ENCODE data around the gene TCF20. TPM values are rescaled to one million over a fixed set of nuclear protein-coding genes. Genes with fewer than 3 reads are reported as not detected.

Gene TCF20
- total RNA-seq, 1 donor from 2014 or later: 19.0 TPM

- ATAC-seq (no peak), DNase-seq (ENCODE audit: low spot score) (no peak)
Measured at GRCh38 chr22:42300259-42301076, 30.0 kb upstream of the TCF20 start.

GRCh38 chr22:42299586-42300258 is 29.3 kb upstream of the TCF20 start:
- ATAC-seq (no peak), DNase-seq (ENCODE audit: low spot score) (no peak)

GRCh38 chr22:42298746-42299145 is 28.3 kb upstream of the TCF20 start:
- DNase-seq (ENCODE audit: low spot score): no peak
- no peak for ATAC-seq

GRCh38 chr22:42297778-42298177 is 27.3 kb upstream of the TCF20 start:
- no peak for ATAC-seq

DNA sequence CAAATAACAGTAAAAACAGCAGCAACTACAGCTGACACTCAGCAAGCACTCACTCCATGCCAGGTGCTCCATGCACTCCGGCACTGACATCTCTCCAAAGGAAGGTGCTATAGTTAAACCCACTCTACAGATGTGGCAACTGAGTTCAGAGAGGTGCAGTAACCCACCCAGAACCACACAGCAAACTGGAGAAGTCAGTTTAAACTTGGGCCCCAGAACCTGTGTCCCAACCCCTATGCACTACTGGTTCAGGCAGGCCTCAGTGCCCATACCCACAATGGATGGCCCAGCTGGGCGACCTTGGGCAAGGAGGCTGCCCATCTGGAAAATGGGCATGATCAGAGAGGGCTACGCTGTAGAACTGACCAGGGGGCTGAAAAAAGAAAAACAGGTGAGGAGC is 26.4 kb upstream of the TCF20 start:
- DNase-seq (ENCODE audit: low spot score) (no peak), ATAC-seq (no peak)

More at GRCh38 chr22:42297778-42298177, 27.3 kb upstream of the TCF20 start:
- DNase-seq (ENCODE audit: low spot score): no peak

- ATAC-seq (no peak), DNase-seq (ENCODE audit: low spot score) (no peak)
Measured at GRCh38 chr22:42296381-42296853, 26.0 kb upstream of the TCF20 start.

DNA sequence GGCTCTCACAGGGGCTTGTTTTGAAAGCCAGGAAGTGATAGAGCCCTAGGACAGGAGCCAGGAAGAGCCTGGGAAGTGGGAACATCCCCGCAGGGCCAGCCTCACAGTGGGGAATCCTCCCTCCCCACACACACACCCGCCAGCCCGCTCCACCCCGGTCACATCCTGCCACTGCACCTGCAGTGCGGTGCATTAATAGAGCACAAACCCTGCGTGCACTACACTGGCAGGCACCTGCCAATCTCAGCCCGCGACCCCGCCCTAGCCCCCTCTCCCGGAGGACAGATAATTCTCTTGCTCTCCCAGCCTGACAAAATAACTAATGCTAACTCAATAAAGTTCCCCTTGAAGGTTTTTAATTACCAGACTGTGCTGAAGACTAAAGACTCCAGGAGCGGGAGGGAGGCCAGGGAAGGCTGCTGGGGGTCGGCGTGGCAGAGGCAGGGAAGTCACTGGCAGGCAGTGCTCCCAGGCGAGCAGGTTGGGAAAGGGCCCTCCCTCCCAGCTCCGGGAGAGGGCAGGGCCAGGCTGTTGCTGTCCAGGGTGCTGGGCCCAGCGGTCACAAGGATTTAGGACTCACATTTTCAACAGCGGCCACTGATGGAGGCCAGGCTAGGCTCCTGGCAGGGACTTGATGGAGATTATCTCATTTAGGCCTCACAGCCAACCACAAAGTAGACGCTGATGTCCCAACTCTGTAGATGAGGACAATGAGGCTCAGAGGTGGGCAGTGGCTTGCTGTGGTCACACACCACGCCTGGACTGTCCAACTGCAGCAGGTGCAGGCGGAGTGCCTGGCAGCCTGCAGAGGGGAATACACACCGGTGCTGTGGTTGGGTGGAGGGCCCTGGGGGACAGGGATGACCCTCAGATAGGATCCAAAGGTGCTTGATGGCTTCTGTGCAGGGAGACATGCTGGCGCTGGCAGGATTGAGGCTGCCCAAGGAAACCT is 23.9 kb upstream of the TCF20 start:
- ATAC-seq (peak; percentile 89), DNase-seq (ENCODE audit: low spot score) (no peak)

DNA sequence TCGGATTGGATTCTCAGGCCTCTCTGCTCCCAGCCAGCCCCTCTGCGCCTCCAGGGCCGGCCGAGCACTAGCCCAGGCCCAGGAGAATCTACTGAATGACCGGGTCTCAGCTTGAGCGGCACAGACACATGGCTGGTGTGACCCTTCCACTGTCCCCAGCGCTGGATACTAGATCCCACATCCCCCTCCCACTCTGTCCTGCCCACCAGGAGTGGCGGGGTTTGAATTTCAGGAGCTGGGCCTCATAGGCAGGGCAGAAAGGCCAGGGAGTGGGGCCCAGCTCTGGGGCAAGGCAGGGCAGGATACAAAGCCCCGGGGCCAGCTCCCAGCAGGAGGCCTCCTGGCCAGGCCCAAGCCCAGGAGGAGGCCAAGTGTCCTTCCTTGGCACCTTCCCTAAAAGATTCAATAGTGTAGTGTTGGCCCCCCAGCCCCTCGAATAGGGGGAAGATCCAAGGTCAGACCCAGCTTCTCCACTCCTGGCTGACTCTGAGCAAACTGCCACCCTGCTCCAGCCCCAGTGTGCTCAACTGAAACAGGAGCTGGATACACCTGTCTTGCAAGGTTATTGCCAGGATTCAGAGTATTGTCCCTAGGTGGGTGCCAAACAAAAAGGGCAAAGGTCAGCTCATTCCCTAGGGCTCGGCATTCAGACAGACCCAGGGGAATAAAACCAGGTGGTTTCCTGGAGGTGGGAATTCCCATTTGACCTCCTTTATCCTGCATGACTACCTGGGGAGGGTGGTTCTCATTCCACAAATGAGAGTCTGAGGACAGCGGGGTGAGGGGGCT is 22.5 kb upstream of the TCF20 start:
- ATAC-seq (no peak), DNase-seq (ENCODE audit: low spot score) (no peak)

- DNase-seq (ENCODE audit: low spot score) (no peak), ATAC-seq (no peak)
Measured at GRCh38 chr22:42291287-42291686, 20.8 kb upstream of the TCF20 start.

DNA sequence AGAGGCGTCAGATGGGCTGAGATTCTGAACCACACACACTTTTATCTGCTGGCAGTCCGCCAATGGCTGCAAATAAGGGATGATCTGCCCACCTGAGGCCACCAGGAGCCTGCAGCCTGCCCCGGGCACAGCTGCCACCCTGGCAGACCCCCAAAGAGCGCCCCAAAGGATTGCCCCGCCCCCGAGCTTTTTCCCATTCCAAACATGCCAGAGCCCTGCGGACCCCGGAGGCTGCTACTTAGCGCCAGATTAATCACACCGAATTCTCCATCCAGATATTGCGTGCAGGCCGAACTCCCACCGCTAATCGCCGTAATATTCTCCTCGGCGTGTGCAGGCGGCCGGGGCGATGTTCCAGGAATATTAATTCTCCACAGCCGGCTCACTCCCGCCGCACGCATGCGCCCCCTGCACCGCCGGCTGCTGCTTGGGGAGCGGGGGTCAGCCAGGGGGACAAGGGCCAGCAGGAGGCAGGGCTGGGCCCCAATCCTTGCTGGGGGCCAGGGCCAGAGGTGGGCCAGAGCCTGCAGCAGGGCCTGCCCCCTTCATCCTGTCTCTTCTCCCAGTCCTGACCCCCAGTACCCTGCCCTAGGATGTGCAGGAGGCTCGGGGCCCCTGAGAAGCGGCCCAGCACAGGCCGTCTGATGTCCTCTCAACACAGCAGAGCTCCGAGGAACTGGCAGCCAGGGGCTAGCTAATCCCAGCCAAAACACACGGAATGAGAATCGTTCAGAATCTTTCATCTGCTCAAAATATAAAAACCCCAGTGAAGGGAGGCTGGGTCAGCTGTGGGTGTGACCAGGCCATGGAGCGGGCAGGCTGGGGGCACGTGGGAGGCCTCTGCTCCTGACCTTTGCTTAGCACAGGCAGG is 19.5 kb upstream of the TCF20 start:
- no peak for ATAC-seq
- DNase-seq (ENCODE audit: low spot score): no peak

GRCh38 chr22:42288791-42289190 is 18.3 kb upstream of the TCF20 start:
- DNase-seq (ENCODE audit: low spot score): no peak
- no peak for ATAC-seq

- ATAC-seq: no peak
- no peak for DNase-seq (ENCODE audit: low spot score)
Measured at GRCh38 chr22:42287174-42287890, 16.9 kb upstream of the TCF20 start.

DNA sequence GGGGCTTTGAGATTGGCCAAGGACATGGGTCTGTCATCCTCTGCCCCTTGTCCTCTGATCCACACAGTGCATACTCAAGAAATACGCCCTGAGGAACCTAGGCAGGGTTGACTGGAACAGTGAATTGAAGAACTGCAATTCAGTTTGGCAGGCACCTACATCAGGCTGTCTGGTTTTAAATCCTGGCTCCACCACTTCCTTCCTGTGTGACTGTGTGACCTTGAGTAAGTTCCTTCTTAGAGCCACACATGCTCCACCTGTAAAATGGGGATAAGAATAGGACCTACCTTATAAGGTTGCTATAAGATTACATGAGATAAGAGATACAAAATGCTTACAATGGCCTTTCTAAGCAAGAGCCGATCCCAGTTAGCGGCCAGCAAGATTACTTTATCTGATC is 15.8 kb upstream of the TCF20 start:
- ATAC-seq (no peak), DNase-seq (ENCODE audit: low spot score) (no peak)

DNA sequence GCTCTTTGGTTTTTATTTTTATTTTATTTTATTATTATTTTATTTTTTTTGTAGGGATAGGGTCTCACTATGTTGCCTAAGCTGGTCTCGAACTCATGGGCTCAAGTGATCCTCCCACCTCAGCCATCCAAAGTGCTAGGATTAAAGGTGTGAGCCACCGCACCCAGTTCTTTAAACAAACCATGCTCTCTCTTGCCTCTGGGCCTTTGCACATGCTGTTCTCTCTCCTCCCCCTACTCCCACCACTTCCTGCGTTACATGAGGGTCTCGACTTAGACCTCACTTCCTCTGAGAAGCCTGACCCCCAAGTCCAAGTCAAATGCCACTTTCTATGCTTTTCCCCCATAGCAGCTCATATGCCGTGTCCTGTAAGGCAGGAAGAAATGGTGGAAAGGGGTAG is 15.2 kb upstream of the TCF20 start:
- DNase-seq (ENCODE audit: low spot score) (no peak), ATAC-seq (no peak)

- DNase-seq (ENCODE audit: low spot score): no peak
- ATAC-seq: no peak
Measured at GRCh38 chr22:42284643-42285181, 14.3 kb upstream of the TCF20 start.

GRCh38 chr22:42284202-42284591 is 13.7 kb upstream of the TCF20 start:
- DNase-seq (ENCODE audit: low spot score) (no peak), ATAC-seq (no peak)

- DNase-seq (ENCODE audit: low spot score) (no peak), ATAC-seq (peak; percentile 4)
Measured at GRCh38 chr22:42283278-42284201, 13.1 kb upstream of the TCF20 start.

- no peak for DNase-seq (ENCODE audit: low spot score)
- ATAC-seq: no peak
Measured at GRCh38 chr22:42282943-42283277, 12.5 kb upstream of the TCF20 start.
